Mesenteric fat pad (tissue), 1 donor: ENCODE measurements around the gene MYO18B. TPM values are rescaled to one million over a fixed set of nuclear protein-coding genes. Genes with fewer than 3 reads are reported as not detected.

ENCODE experiments used
- DNase-seq: peaks from one replicate; pipeline ENCODE4 v3.0.0-alpha.2; 2020; ENCODE audit warnings: low spot score
- total RNA-seq: library from RNA; stranded (reverse); fragmentation: NEBNext Ultra II Directional; extraction: Animal tissue kit (Norgen Biotek cat#: 25700); gene quantifications from one replicate; pipeline ENCODE4 v1.2.1, GENCODE V29; 2021
- donor health status: DM: yes; HTN: yes; CAD: no.

Gene MYO18B
- total RNA-seq, 1 donor from 2014 or later = 0.10 TPM

- DNase-seq = no peak
Measured at GRCh38 chr22:25892678-25893077, 150.7 kb downstream of the MYO18B start.

DNA sequence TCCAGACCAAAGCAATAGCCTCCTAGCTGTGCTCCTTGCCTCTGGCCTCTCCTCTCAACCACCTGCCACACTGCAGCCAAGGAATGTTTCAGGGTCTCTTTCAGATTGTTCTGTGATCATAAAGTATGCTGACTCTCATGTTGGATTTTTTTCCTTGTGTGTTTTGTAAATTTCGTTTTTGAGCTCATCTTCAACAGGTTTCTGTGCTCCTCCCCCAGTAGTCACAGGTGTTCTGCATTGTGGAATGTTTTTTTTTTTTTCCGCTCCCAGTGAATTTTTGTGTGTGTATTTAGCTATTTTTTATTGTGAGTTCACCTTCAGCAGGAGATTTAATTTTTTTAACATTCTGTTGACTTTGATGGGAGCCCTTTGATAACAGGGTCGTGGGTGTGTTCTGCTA, 153.7 kb downstream of the MYO18B start:
- no peak for DNase-seq

- no peak for DNase-seq
Measured at GRCh38 chr22:25896098-25896497, 154.1 kb downstream of the MYO18B start.

DNA sequence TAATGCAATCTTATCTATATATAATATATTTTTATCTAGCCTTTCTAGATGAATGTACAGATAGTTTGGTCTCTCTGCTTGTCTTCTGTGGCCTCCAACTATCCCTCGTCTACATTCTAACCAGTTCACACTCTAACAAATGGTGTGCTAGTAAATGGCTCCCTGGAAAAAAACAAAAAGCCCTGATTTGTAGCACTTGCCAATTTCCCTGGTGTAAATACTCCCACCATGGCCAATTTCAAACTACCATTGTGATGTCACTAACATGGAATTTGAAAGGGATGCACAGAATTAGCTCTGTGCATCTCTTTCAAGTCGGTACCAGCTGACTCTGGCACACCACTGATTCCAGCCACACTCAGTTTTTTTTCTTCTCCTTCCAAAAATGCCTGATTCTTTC, 154.6 kb downstream of the MYO18B start:
- DNase-seq = no peak

DNA sequence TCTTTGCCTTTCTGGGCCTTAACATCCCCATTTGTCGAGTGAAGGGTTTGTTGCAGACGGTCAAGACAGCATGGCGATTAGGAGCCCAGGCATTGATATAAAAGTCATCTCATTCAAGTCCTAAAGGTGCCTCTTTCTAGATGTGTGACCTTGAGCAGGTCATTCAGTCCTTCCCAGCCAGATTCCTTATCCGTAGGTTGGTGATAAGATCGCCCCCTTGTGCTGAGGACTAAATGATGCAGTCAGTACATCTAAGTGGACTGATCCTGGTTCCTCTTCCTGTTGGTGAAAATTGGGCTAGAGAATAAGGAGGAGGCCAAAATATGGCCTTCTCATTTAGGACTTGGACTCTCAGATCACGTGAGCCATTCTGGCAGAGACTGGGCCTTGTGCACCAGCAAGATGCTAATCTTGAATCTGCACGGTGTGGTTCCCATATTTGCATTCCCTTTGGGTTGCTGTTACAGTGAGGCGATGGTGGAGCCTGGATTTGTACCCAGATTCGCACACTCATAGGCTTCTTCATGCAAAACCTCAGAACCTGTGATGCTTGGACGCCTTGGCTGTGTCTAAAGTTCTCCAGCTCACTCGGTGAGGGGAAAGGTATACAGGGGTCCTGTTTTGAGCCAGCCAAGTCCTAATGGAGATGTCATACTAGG, 156.8 kb downstream of the MYO18B start:
- DNase-seq = no peak

- DNase-seq = no peak
Measured at GRCh38 chr22:25899566-25899965, 157.6 kb downstream of the MYO18B start.

DNA sequence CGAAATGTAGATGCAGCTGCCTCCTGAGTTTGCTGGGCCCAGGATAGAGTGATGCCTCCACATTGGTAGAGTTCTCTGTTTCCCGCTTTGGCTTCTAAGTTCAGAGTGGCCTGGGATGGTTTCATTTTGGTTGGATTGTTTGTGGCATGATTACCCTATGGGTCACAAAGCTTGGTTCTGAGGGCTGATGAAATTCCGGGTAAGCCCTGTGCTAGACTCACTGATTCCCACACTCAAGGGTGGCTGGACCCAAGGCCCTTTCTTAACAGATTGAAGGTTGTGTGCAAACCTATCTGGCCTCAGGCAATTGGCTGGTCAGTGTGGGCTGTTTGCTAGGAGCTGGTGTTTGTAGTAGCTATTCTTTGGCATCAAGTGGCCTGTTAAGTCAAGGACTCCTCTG, 158.4 kb downstream of the MYO18B start:
- no peak for DNase-seq

- DNase-seq = no peak
Measured at GRCh38 chr22:25900880-25901279, 158.9 kb downstream of the MYO18B start.

GRCh38 chr22:25902402-25902801, 160.4 kb downstream of the MYO18B start:
- DNase-seq = no peak

DNA sequence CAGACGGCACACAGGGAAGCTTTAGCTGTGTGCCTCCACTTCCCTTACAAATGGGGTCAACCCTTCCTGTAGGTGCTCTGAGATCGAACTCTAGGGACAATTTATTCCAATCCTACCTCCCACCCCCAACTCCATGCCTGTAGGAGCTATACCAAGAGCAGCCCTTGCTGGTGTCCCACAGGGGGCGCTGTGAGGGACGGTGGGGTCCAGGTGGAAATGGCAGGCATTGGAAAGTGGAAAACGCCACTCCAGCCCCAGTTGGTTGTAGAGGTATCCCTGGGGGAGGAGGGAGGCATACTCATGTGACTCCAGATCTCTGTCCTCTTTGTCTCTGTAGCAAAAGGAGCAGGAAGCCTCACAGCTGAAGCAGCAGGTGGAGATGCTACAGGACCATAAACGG, 161.3 kb downstream of the MYO18B start:
- no peak for DNase-seq

- DNase-seq = no peak
Measured at GRCh38 chr22:25908212-25908611, 166.2 kb downstream of the MYO18B start.

- DNase-seq = no peak
Measured at GRCh38 chr22:25908755-25909154, 166.8 kb downstream of the MYO18B start.

DNA sequence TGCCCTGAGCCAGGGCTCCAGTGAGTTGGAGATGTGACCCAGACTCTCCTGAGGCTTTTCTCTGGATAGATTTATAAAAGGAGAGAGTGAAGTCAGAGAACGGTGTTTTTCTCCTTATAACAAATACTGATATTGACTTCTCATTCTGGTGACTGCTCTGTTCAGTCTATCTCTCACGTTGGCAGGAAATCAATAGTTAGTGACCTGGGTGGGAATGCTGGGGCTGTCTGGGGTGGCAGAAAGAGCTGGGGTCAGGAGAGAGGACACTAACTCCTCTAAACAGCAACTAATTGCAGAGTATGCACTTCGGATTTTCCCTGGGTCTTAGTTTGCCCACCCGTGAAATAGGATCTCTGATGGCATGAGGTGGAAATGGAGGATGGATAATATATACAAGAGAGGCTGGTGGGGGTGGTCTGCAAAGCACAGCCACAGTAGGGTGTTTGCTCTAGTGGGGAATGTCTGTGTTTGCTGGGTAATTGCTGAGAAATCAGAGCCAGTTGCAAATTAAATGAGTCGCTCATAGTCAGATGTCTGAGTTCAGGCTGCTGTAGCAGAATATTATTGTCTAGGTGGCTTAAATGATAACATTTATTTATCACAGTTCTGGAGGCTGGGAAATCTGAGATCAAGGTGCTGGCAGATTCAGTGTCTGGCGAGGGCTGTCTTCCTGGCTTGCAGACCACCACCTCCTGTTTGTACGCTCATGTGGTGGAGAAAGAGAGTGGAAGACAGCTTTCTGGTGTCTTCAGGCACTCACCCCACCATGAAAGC, 167.8 kb downstream of the MYO18B start:
- no peak for DNase-seq

DNA sequence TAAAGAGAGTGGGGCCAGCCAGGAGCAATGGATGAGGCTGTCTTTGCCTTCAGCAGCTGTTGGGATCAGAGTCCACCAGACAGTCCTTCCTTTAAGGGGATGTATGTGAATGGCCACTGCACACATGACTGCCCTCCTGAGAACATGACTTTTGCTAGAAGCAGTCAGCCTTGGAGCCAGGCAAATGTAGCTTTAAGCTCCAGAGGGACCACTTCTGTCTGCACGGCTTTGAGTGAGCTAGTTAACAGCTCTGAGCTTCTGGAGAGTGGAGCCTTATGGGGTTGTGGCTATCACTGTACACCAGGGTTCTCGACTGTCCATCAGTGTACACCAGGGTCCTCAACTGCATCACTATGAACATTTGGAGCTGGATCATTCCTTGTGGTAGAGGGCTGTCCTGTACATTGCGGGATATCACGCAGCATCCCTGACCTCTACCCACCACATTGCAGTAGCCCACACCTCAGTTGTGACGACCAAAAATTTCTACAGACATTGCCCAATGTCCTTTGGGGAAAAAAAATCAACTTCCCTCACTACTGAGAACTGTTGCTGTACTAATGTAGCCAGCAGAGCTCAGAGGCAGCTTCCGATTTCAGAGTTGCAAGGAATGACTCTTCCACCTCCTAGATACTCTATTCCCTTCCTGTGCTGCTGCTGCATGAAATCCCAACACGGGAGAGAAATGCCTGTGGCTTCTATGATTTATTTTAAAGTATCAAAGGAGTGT, 169.4 kb downstream of the MYO18B start:
- no peak for DNase-seq

- no peak for DNase-seq
Measured at GRCh38 chr22:25919452-25919851, 177.5 kb downstream of the MYO18B start.

DNA sequence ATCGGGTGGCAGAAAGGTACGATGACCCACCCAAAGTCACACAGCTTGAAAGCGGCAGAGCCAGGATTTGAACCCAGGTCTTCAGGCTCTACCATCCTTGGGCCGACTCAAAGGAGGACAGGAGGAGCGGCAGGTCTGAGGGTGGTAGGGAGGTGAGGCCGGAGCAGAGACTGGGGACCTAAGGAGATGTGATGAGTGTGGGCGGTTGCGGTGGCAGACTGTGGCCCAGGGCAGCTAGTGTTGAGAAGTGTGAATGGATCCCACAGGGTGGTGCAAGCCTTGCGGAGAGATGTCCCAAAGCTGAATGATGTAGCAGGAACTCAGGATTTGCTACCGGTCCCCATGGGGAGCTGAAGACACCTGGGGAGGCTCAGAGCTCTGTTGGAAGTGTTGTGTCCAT, 180.2 kb downstream of the MYO18B start:
- DNase-seq = no peak

GRCh38 chr22:25923914-25924313, 181.9 kb downstream of the MYO18B start:
- no peak for DNase-seq

DNA sequence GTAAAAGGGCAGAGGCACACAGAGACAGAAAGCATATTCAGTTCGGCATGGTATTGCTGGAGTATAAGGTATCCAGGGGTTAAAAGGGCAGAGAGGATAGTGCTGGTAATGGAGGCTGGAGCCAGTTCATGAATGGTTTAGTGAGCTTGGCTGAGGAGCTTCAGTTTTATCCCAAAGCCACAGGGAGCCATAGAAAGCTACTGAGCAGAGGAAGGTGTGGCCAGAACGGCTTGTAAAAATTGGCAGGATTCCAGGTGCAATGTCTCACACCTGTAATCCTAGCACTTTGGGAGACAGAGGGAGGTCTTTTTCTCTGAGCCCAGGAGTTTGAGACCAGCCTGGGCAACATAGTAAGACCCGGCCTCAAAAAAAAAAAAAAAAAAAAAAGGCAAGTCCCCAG, 186.1 kb downstream of the MYO18B start:
- no peak for DNase-seq

- DNase-seq = no peak
Measured at GRCh38 chr22:25929321-25929878, 187.4 kb downstream of the MYO18B start.

DNA sequence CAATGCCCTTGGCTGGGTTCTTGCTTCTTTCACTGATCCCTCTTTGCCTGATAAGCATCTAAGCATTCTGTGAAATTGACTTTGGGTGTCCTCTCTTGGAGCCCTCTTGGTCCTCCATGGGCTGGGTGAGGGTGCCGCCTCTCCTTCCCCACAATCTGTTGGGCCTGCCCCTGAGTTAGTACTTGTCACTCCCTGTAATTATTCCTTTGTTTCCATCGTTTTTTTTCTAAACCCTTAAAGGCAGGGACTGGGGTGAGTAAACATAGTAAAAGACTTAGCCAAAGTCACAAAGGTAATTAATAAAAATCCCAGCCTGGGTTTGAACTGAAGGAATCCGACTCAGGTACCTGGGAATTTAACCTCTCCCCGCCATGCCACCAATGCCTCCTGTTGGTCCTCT, 188.1 kb downstream of the MYO18B start:
- no peak for DNase-seq

DNA sequence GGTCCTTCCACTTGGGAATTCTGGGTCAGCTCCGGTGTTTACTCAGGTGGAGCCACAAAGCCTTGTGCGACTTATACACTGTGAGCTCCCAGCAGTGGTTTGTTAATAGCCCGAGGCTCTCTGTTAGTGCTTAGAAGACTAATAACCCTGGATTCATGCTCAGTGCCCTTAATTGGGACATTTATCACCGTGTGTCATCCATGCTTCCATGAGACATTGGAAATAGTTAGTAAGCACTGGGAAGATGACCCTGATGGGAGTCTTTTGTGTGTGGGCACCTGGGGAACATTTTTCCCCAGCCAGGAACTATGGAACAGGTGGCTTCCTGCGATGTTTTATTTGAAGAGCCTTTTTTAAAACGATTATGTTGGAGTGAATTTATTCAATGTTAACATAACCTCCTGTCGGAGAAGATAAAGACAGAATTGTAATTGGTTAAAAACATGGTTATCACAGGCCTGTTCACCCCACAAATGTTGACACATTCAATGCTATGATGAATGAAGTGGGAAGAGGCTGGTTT, 188.9 kb downstream of the MYO18B start:
- DNase-seq = no peak
